DMS53 (cell line): ENCODE measurements around the gene TDG.
A peak's percentile ranks its signal among the peaks of the same experiment; 100 is the strongest.
"Not testable (repeated sequence)": the region's sequence is repeated elsewhere in the genome, so short reads cannot be mapped to it uniquely, and the experiment has no call there.

Experiments
- DNase-seq: peaks from one replicate; lab custom pipeline; 2025; lab: John Stamatoyannopoulos, UW

TDG gene

DNA sequence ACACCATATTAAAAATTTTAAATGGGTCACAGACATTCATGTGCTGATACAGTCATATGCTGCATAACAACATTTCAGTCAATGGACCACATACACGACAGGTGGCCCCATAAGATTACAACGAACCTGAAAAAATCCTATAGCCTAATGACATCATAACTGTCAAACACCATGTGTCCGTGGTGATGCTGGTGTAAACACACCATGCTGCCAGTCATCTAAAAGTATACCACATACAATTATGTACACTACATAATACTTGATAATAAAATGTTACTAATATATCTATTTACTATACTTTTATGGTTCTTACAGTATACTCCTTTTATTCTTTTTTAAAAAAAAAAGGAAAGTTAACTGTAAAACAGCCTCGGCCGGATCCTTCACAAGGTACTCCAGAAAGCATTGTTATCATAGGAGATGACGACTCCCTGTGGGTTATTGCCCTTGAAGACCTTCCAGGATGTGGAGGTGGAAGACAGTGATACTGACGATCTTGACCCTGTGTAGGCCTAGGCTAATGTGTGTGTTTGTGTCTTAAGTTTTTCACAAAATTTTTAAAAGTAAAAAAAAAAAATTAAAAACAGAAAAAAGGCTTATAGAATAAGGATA is 5.0 kb upstream of the TDG start:
- peak; percentile 60 for DNase-seq

GRCh38 chr12:103962493-103962892 is 3.2 kb upstream of the TDG start:
- peak; percentile 30 for DNase-seq

GRCh38 chr12:103964805-103965204 is 867 bp upstream of the TDG start:
- DNase-seq, result no peak

GRCh38 chr12:103965255-103965589 is 450 bp upstream of the TDG start:
- DNase-seq, result peak; percentile 43

- DNase-seq, result no peak
Measured at GRCh38 chr12:103966736-103967135, 1.1 kb downstream of the TDG start.

DNA sequence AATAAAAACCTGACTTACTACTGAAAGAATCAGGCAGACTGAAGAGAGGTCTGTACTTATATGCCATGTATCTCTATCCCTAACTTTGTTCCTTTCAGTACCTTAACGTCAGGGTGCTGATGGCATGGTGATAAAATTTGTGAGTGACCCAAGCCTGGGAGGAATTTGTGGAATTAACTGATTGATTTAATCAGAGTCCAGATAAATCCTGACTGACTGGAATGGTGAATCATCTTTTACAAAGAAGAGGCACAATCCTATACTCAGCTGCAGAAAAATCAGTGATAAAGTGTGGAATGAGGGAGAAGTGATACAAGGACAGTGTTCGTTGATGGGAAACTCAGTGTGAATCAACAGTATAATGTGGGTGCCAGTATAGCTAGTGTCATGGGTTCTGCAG is 3.7 kb downstream of the TDG start:
- DNase-seq, result no peak

DNA sequence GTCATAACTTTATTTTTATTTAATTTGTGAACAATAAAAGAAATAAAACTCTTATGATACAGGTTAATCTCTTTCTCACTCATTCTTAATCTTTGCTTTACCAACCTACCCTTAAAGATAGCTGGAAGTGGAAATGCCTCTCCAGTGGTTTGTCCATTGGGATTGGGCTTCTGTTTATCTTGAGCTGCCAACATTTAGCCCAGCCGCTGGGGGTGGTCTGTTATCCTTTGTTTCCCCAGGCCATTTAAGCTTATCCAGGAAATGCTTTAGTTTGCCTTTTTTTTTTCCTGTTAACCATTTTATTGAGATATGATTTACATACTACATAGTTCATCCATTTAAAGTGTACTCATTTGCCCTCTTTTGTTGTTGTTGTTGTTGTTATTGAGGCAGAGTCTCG is 8.2 kb downstream of the TDG start:
- no peak for DNase-seq

GRCh38 chr12:103975368-103975767 is 9.7 kb downstream of the TDG start:
- no peak for DNase-seq

GRCh38 chr12:103978384-103978982 is 12.8 kb downstream of the TDG start:
- no peak for DNase-seq

GRCh38 chr12:103986829-103987228 is 21.2 kb downstream of the TDG start:
- DNase-seq, result no peak

DNA sequence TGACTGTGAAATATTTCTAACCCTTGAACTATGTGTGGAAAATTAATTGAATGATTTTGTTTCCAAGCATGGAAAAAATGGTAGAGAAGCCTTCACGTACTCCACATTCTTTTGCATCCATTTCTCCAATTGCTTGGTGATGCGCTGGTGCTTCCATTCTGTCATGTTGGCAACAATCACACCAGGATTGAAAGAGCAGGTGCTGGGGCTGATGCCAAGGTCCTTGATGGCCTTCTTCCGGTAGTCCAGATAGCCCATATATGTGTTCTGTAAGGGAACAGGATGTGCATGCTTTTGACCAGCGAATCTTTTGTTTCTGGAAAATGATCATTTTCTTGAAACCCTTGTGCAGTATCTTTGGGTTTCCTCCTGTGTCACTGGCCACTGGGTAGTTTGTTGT is 28.6 kb downstream of the TDG start:
- peak; percentile 24 for DNase-seq

DNA sequence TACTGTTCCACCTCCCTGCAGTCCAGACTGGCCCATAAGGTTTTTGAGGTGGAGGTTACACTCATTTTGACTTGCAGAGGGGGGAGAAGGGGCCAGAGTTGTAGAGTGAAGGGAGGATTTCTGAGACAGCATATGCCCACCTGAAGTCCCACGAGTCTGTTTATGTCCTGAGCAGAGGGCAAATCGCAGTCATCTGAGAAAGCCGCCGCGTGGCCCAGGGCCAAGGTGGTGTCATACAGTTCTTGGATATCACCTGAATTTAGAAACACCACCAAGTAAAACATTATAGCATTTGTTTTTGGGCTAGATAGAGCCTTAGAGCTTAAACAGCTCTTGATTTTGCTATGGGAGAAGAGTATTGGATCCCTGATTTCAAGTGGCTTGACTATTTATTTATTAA is 30.9 kb downstream of the TDG start:
- DNase-seq, result no peak

DNA sequence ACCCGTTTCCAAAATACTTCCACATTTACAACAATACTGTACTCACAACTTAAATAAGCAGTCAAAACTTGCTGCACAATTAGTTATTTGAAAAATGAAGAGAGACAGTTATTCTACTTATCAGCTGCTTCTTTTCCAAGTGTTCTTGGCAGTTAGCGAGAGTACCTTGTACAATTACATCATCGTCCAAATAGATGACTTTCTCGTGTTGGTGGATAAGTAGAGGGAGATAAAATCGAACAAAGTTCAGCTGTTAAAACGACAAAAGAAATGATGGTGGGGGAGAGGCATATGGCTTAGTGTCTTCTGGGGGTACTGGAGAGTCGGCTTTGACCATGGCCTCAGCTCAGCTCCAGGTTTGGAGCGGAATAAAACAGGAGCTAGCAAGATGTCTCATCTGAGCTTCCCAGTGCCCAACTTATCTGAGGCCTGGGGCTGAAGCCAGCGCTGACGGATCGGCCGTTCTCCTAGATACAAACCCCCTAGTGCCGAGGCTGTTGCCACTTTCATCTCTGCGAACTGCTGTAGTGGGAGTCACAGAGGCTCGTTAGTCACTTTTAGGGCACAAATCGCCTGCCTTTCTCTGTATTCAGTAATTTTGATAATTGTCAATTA is 31.7 kb downstream of the TDG start:
- DNase-seq, result no peak

GRCh38 chr12:103998976-103999375 is 33.3 kb downstream of the TDG start:
- no peak for DNase-seq

DNA sequence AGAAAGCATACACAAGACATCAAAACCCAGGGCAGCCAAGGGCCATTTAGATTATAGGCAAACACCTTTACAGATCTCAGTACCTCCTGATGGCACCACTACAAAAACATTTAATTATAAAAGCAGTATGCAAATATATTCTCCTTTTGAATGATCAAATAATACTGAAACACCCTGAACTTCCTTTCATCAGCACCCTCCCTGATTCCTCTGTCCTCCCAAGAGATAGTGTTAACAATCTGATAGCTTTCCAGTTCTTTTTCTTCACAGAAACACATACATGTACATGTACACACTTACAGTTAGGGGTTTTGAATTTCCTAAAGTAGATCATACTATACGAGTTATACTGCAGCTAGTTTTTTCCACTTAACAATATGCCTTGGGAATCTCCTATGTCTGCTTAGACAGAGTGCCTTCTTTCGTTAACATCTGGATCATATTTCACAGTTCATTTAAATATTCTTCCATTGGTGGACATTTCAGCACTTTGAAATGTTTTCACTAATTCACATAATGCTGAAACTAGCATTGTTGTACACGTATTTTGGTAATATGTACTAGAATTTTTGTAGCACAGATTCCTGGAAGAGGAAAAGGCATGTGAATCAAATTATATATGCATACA is 35.2 kb downstream of the TDG start:
- no peak for DNase-seq

DNA sequence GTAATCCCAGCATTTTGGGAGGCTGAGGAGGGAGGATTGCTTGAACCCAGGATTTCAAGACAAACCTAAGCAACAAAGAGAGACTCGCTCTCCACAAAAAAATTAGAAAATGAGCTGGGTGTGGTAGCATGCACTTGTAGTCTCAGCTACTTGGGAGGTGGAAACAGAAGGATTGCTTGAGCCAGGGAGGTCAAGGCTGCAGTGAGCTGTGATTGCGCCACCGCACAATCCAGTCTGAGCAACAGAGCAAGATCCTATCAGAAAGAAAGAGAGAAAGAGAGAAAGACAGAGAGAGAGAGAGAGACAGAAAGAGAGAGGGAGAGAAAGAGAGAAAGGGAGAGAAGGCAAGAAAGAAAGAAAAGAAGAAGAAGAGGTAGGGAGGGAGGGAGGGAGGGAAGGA is 37.0 kb downstream of the TDG start:
- DNase-seq, result no peak

GRCh38 chr12:104003596-104003995 is 37.9 kb downstream of the TDG start:
- DNase-seq, result no peak

- DNase-seq, result no peak
Measured at GRCh38 chr12:104006929-104007328, 41.3 kb downstream of the TDG start.

GRCh38 chr12:104010121-104010520 is 44.4 kb downstream of the TDG start:
- DNase-seq, result no peak

DNA sequence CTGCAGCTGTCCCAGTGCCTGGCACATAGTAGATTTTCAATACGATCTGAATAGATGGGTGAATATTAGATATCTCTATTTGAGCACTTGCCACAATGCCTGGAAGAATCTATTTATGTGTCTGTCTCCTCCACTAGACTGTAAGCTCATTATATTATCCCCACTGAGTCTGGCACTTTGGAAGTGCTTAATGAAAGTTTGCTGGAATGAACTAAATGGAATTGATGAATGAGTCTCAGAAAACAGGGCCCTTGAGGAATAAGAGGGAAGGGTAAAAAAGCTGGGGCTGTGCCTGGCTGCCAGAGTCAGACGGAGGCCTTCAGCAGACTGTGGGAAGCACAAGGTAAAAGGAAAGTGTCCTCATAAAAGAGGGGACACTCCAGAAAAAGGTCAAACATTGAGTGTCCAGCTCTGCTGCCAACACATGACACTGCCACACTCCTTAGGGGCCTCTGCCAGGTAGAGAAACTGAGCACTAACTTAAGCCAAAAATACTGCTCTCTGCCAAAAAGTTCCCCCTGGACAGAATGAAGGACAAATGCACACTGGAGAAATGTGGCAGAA is 45.0 kb downstream of the TDG start:
- no peak for DNase-seq

DNA sequence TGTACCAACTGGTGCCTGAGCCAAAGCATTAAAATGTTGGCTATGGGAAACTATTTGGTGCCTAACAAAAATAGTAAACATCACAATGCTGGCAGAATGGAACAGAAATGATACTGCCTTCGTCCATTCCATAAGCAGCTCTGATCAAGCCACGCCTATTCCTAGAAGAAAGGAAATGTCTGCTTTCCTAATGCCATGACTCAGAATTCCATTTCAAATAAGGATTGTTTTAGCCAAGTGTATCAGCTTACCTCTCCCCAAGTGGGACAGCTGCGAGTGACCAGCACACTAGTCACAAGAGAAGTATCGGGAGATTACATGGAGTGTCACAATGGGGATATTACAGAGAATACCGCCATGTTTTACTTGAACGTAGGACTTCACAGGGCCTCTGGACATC is 45.6 kb downstream of the TDG start:
- peak; percentile 17 for DNase-seq

GRCh38 chr12:104012331-104012730 is 46.7 kb downstream of the TDG start:
- DNase-seq, result no peak

GRCh38 chr12:104021862-104022261 is 56.2 kb downstream of the TDG start:
- DNase-seq, result not testable (repeated sequence)
